Sigmoid colon (tissue), 3 donors: ENCODE data around the gene LIMS1.
"Not testable (repeated sequence)": the region's sequence is repeated elsewhere in the genome, so short reads cannot be mapped to it uniquely, and the experiment has no call there.

Experiments used
- POLR2A ChIP-seq, 2 donors: fragments of 450-650 bp; IDR thresholded peaks; one replicate each; pipeline ENCODE4 v1.6.1; 2016; ENCODE audit warnings: antibody characterized with exemption in 2 of 2, mild to moderate bottlenecking in 2 of 2, moderate library complexity in 2 of 2
- TF ChIP-seq, protein P1 (sequence below), 4 experiments: fragments of 450-650 bp in 3 of 4; fragments of 200-600 bp in 1 of 4; IDR thresholded peaks; one replicate each; pipeline ENCODE4 v1.5.1; 2016 to 2019; ENCODE audit warnings: antibody characterized with exemption in 4 of 4, mild to moderate bottlenecking in 3 of 4, moderate library complexity in 2 of 4

DNA sequence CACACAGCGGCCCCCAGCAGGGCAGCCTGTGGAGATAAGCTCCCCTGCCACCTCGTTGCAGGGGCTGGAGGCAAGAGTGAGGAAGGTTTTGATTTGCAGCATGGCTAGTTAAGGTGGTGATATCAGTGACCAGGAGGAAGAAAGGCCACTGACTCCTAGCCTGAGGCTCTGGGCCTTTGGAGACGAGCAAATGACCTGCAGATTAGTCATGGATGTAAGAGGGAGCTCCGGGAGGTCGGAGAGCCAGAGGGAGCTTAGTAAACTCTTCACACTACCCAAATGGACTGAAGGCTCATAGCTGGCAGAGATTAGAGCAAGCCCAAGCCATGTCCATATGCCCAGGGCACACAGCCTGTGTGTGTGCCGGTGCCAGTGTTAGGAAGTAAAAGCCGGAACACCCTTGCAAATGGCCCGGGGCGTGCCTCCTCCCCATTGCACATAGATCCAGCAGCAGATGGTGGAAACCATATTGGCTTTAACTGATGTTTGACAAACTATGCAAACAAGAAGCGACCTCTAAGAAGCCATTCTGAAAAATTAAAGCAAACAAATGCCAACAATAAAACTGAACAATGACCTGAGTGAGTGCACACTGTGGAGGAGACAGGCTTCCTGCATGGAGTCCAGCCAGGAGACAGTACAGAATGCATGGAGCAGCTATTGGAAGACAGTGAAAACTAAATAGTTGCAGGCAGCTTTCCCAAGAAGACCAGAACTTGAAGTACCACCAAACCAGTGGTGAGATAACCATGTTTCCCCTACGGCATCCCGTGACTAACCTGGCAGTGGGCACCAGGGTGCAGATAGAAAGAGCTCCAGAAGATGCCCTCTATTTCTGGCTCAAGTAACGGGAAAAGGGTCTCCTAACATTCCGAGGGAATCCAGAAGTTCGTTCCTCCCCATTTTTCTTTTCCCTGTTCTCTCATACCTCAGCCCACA, 154.8 kb downstream of the LIMS1 start:
- TF ChIP-seq, protein P1, sequence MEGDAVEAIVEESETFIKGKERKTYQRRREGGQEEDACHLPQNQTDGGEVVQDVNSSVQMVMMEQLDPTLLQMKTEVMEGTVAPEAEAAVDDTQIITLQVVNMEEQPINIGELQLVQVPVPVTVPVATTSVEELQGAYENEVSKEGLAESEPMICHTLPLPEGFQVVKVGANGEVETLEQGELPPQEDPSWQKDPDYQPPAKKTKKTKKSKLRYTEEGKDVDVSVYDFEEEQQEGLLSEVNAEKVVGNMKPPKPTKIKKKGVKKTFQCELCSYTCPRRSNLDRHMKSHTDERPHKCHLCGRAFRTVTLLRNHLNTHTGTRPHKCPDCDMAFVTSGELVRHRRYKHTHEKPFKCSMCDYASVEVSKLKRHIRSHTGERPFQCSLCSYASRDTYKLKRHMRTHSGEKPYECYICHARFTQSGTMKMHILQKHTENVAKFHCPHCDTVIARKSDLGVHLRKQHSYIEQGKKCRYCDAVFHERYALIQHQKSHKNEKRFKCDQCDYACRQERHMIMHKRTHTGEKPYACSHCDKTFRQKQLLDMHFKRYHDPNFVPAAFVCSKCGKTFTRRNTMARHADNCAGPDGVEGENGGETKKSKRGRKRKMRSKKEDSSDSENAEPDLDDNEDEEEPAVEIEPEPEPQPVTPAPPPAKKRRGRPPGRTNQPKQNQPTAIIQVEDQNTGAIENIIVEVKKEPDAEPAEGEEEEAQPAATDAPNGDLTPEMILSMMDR (IDR thresholded peaks at IDR 0.05): not testable (repeated sequence)
- not testable (repeated sequence) for TF ChIP-seq POLR2A (IDR thresholded peaks at IDR 0.05)
